Naive B cell (primary cell): ENCODE results near the gene ZNF835. TPM values are rescaled to one million over a fixed set of nuclear protein-coding genes. Genes with fewer than 3 reads are reported as not detected.

Experiments
- ATAC-seq, 2 donors: fragments of 150-1000 bp; cut with Tn5 transposase; 2 replicates each; pipeline ENCODE4 v1.10.0; 2021; ENCODE audit warnings: low read depth in 2 of 2, mild to moderate bottlenecking in 2 of 2, moderate library complexity in 2 of 2
- DNase-seq: peaks from one replicate; pipeline ENCODE4 v3.0.0; 2022
- H3K27ac Mint-ChIP-seq, 6 donors: one replicate each; pipeline ENCODE4 v1.8.0; 2020 to 2022; ENCODE audit warnings: mild to moderate bottlenecking in 6 of 6, mixed read lengths in 6 of 6, moderate library complexity in 5 of 6, inconsistent platforms in 2 of 6
- H3K27me3 Mint-ChIP-seq, 3 donors: one replicate each; pipeline ENCODE4 v1.8.0; 2021 to 2022; ENCODE audit warnings: mixed read lengths in 3 of 3, mild to moderate bottlenecking in 1 of 3
- H3K36me3 Mint-ChIP-seq, 2 donors: one replicate each; pipeline ENCODE4 v1.8.0; 2020 to 2022; ENCODE audit warnings: mixed read lengths in 2 of 2, inconsistent platforms in 1 of 2, mild to moderate bottlenecking in 1 of 2
- H3K4me1 Mint-ChIP-seq, 3 donors: one replicate each; pipeline ENCODE4 v1.8.0; 2020 to 2022; ENCODE audit warnings: mixed read lengths in 3 of 3, inconsistent platforms in 1 of 3, mild to moderate bottlenecking in 1 of 3, moderate library complexity in 1 of 3
- H3K4me3 Mint-ChIP-seq, 8 donors: one replicate each; pipeline ENCODE4 v1.8.0; 2020 to 2022; ENCODE audit warnings: mild to moderate bottlenecking in 8 of 8, mixed read lengths in 8 of 8, moderate library complexity in 8 of 8, inconsistent platforms in 2 of 8
- H3K9me3 Mint-ChIP-seq, 7 donors: one replicate each; pipeline ENCODE4 v1.8.0; 2020 to 2022; ENCODE audit warnings: mixed read lengths in 7 of 7, mild to moderate bottlenecking in 5 of 7, inconsistent platforms in 2 of 7, moderate library complexity in 1 of 7
- polyA plus RNA-seq, 6 donors: library from polyadenylated mRNA; unstranded; fragments of 300-500 nt; fragmentation: Illumina TruSeq; gene quantifications; one replicate each; pipeline ENCODE4 v1.2.3, GENCODE V29; 2021; ENCODE audit warnings: low read depth in 6 of 6

ZNF835 gene
- polyA plus RNA-seq, 6 donors from 2014 or later: 2.1 to 13.0 (median 5.5) TPM; not detected in 1

- Mint-ChIP-seq H3K27me3 (peaks cover 28 to 52% (median 43%) of the 10 kb centered on the region in 3 donors), H3K36me3 (peaks cover 0 to 46% of the 10 kb centered on the region in 2 donors), H3K4me3 (no peak overlapping the region), H3K9me3 (peaks cover 22 to 72% (median 49%) of the 10 kb centered on the region in 7 donors), H3K4me1 (peaks cover 0 to 10% (median 0%) of the 10 kb centered on the region in 3 donors), H3K27ac (no peak overlapping the region)
- DNase-seq (no peak), ATAC-seq (no peak)
Measured at GRCh38 chr19:56643460-56643955, 28.0 kb downstream of the ZNF835 start.

- Mint-ChIP-seq H3K9me3 (peaks cover 19 to 73% (median 53%) of the 10 kb centered on the region in 7 donors), H3K27ac (no peak within 1 kb of the TSS), H3K36me3 (peaks cover 0 to 42% of the 10 kb centered on the region in 2 donors), H3K27me3 (peaks cover 29 to 47% (median 37%) of the 10 kb centered on the region in 3 donors), H3K4me1 (peaks cover 0 to 11% (median 0%) of the 10 kb centered on the region in 3 donors), H3K4me3 (peak within 1 kb of the TSS in 1 of 8 donors; percentile 36)
- DNase-seq: no peak
- ATAC-seq: no peak
Measured at GRCh38 chr19:56642711-56643459, 28.7 kb downstream of the ZNF835 start, which contains the start of gene SMIM17. Gene SMIM17 (plus strand): TSS chr19:56643159. CDS start chr19:56645668, 2,509 bp downstream.

- DNase-seq (no peak), ATAC-seq (no peak)
- Mint-ChIP-seq H3K9me3 (peaks cover 16 to 72% (median 42%) of the 10 kb centered on the region in 7 donors), H3K27me3 (peaks cover 7 to 28% (median 10%) of the 10 kb centered on the region in 3 donors), H3K36me3 (peaks cover 0 to 27% of the 10 kb centered on the region in 2 donors), H3K4me3 (no peak overlapping the region), H3K27ac (no peak overlapping the region), H3K4me1 (peaks cover 0 to 11% (median 0%) of the 10 kb centered on the region in 3 donors)
Measured at GRCh38 chr19:56639217-56639616, 32.3 kb downstream of the ZNF835 start.

GRCh38 chr19:56637976-56638555, 33.5 kb downstream of the ZNF835 start:
- peaks cover 0 to 7% (median 0%) of the 10 kb centered on the region in 3 donors for H3K4me1 Mint-ChIP-seq
- DNase-seq: peak; percentile 15
- peak; percentile 16 to 45 for ATAC-seq
- H3K27ac Mint-ChIP-seq: no peak overlapping the region
- H3K9me3 Mint-ChIP-seq: peaks cover 11 to 70% (median 46%) of the 10 kb centered on the region in 7 donors
- peaks cover 5 to 26% of the 10 kb centered on the region in 2 donors for H3K36me3 Mint-ChIP-seq
- H3K27me3 Mint-ChIP-seq: peaks cover 0 to 22% (median 5%) of the 10 kb centered on the region in 3 donors
- no peak overlapping the region for H3K4me3 Mint-ChIP-seq

- peaks cover 10 to 78% (median 60%) of the 10 kb centered on the region in 7 donors for H3K9me3 Mint-ChIP-seq
- no peaks in the 10 kb centered on the region for H3K27me3 Mint-ChIP-seq
- H3K4me1 Mint-ChIP-seq: no peaks in the 10 kb centered on the region
- H3K27ac Mint-ChIP-seq: peak overlapping the region in 1 of 6 donors; percentile 64
- peaks cover 9 to 32% of the 10 kb centered on the region in 2 donors for H3K36me3 Mint-ChIP-seq
- no peak overlapping the region for H3K4me3 Mint-ChIP-seq
- DNase-seq (no peak), ATAC-seq (no peak)
Measured at GRCh38 chr19:56633021-56633420, 38.5 kb downstream of the ZNF835 start.

- H3K4me1 Mint-ChIP-seq: peaks cover 0 to 6% (median 3%) of the 10 kb centered on the region in 3 donors
- no peak overlapping the region for H3K27ac Mint-ChIP-seq
- H3K4me3 Mint-ChIP-seq: no peak overlapping the region
- DNase-seq (no peak), ATAC-seq (no peak)
- H3K36me3 Mint-ChIP-seq: peaks cover 12 to 55% of the 10 kb centered on the region in 2 donors
- peaks cover 10 to 46% (median 35%) of the 10 kb centered on the region in 7 donors for H3K9me3 Mint-ChIP-seq
- no peaks in the 10 kb centered on the region for H3K27me3 Mint-ChIP-seq
Measured at GRCh38 chr19:56625708-56626107, 45.8 kb downstream of the ZNF835 start.

GRCh38 chr19:56623006-56623405, 48.6 kb downstream of the ZNF835 start:
- H3K4me3 Mint-ChIP-seq: peak overlapping the region in 1 of 8 donors; percentile 10
- H3K4me1 Mint-ChIP-seq: peaks cover 5 to 6% (median 6%) of the 10 kb centered on the region in 3 donors

GRCh38 chr19:56622374-56622773, 49.2 kb downstream of the ZNF835 start:
- Mint-ChIP-seq H3K9me3 (peaks cover 0 to 38% (median 25%) of the 10 kb centered on the region in 7 donors), H3K27ac (no peak overlapping the region), H3K4me1 (peaks cover 6 to 9% (median 6%) of the 10 kb centered on the region in 3 donors), H3K36me3 (peaks cover 24 to 68% of the 10 kb centered on the region in 2 donors), H3K4me3 (no peak overlapping the region), H3K27me3 (no peaks in the 10 kb centered on the region)
- ATAC-seq: no peak
- no peak for DNase-seq

More at GRCh38 chr19:56623006-56623405, 48.6 kb downstream of the ZNF835 start:
- Mint-ChIP-seq H3K27ac (no peak overlapping the region), H3K36me3 (peaks cover 19 to 61% of the 10 kb centered on the region in 2 donors), H3K9me3 (peaks cover 0 to 37% (median 25%) of the 10 kb centered on the region in 7 donors), H3K27me3 (no peaks in the 10 kb centered on the region)
- DNase-seq (no peak), ATAC-seq (no peak)

- ATAC-seq: no peak
- Mint-ChIP-seq H3K9me3 (peaks cover 9 to 66% (median 28%) of the 10 kb centered on the region in 7 donors), H3K27me3 (no peaks in the 10 kb centered on the region)
Measured at GRCh38 chr19:56619121-56619520, 52.4 kb downstream of the ZNF835 start.

GRCh38 chr19:56617531-56617930, 54.0 kb downstream of the ZNF835 start:
- peaks cover 60 to 82% of the 10 kb centered on the region in 2 donors for H3K36me3 Mint-ChIP-seq
- H3K27ac Mint-ChIP-seq: no peak overlapping the region
- ATAC-seq: no peak
- DNase-seq: no peak
- H3K4me3 Mint-ChIP-seq: no peak overlapping the region
- no peaks in the 10 kb centered on the region for H3K27me3 Mint-ChIP-seq
- peaks cover 18 to 70% (median 38%) of the 10 kb centered on the region in 7 donors for H3K9me3 Mint-ChIP-seq
- peaks cover 6 to 20% (median 12%) of the 10 kb centered on the region in 3 donors for H3K4me1 Mint-ChIP-seq

More at GRCh38 chr19:56619121-56619520, 52.4 kb downstream of the ZNF835 start:
- peaks cover 3 to 20% (median 6%) of the 10 kb centered on the region in 3 donors for H3K4me1 Mint-ChIP-seq
- no peak for DNase-seq
- peak overlapping the region in 1 of 8 donors; percentile 39 for H3K4me3 Mint-ChIP-seq
- H3K36me3 Mint-ChIP-seq: peaks cover 55 to 78% of the 10 kb centered on the region in 2 donors
- peak overlapping the region in 1 of 6 donors; percentile 51 for H3K27ac Mint-ChIP-seq

- peaks cover 21 to 76% (median 57%) of the 10 kb centered on the region in 7 donors for H3K9me3 Mint-ChIP-seq
- ATAC-seq (no peak), DNase-seq (no peak)
- H3K4me3 Mint-ChIP-seq: no peak overlapping the region
- no peaks in the 10 kb centered on the region for H3K27me3 Mint-ChIP-seq
- no peak overlapping the region for H3K27ac Mint-ChIP-seq
- peaks cover 76 to 81% of the 10 kb centered on the region in 2 donors for H3K36me3 Mint-ChIP-seq
- H3K4me1 Mint-ChIP-seq: peaks cover 3 to 25% (median 18%) of the 10 kb centered on the region in 3 donors
Measured at GRCh38 chr19:56613639-56614038, 57.9 kb downstream of the ZNF835 start.

GRCh38 chr19:56612737-56613136, 58.8 kb downstream of the ZNF835 start:
- ATAC-seq (no peak), DNase-seq (no peak)
- Mint-ChIP-seq H3K4me1 (peaks cover 3 to 18% (median 17%) of the 10 kb centered on the region in 3 donors), H3K27me3 (no peaks in the 10 kb centered on the region), H3K36me3 (peaks cover 79 to 80% of the 10 kb centered on the region in 2 donors), H3K27ac (peak overlapping the region in 1 of 6 donors; percentile 40), H3K9me3 (peaks cover 22 to 78% (median 59%) of the 10 kb centered on the region in 7 donors), H3K4me3 (no peak overlapping the region)
